Measurements from ENCODE around the gene SYT11.

DNA sequence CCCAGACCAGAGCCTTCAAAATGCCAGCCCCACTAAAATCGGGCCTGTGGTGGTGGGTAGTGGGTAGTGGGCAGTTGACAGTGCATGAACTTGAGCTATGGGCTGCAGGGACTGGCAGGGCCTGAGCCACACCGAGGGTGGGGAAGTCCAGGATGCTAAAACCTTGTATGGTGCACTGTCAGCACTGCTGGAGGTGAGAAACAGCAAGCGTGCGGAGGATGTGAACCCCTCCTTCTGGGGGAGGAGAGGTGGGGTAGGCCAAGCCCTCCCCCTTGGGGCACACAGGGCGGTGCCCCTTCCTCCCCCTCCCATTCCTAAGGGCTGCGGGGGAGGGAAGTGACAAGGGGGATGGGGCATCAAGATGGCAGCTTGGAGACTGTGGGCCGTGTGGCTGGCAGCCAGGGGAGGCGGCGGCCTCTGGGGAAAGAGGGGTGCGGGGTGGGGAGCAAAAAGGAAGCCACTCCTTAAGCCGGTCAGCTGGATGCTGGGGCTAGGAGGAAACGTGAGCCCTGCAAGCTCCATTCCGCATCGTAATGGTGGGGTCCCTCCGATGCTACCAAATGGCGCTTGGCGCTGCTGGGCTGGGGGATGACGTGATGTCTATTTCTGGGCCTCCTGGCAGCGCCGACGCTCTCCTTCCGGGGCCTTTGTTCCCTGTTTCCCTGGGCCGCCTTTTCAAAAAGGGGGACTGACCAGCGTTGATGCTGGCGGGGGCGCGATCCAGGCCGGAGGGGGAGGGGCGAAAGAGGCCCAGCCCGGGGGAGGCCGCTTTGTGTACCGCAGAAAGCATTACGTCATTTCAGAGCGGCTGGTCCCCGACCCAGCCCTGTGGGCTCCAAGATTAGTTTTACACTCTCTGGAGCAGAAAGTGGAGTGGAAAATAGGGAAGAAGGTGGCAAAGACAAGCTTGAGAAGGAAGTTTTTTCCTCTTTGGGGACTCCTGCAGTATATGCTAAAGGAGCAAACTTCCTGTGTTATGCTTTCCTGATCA lies 809 bp downstream of the SYT11 start:
- TF ChIP-seq TBP (IDR thresholded peaks at IDR 0.05; ENCODE audit: low read depth, low read length) (no peak), POLR2A (IDR thresholded peaks at IDR 0.05; ENCODE audit: control extremely low read depth in 1 of 2, low read depth in 2 of 2, low read length in 2 of 2) (peak; percentile 61 to 84), RXRA (IDR thresholded peaks at IDR 0.05; ENCODE audit: insufficient read depth, low read depth, low read length) (no peak), TAF1 (IDR thresholded peaks at IDR 0.05; ENCODE audit: low read depth, low read length) (peak; percentile 81), SP1 (IDR thresholded peaks at IDR 0.05; ENCODE audit: low read depth, low read length) (peak; percentile 73; the same call in 1 of the 2 replicates), EZH2 (IDR thresholded peaks at IDR 0.05; ENCODE audit: low read depth, low read length, severe bottlenecking) (no peak), POLR2AphosphoS5 (IDR thresholded peaks at IDR 0.05; ENCODE audit: low read depth, low read length) (peak; percentile 72; the same call in 1 of the 2 replicates), SIN3A (conservative IDR thresholded peaks at IDR 0.05 in 1 of 2, IDR thresholded peaks at IDR 0.05 in 1 of 2; ENCODE audit: low read depth in 1 of 2, low read length in 2 of 2) (0 out of 4 replicates have a peak, but pooled peaks of 1 of the 2 experiments have one; percentile 20), RAD21 (IDR thresholded peaks at IDR 0.05 in 1 of 2, conservative IDR thresholded peaks at IDR 0.05 in 1 of 2; ENCODE audit: low read depth in 2 of 2, low read length in 2 of 2) (no peak)
- TF ChIP-seq, protein P1, sequence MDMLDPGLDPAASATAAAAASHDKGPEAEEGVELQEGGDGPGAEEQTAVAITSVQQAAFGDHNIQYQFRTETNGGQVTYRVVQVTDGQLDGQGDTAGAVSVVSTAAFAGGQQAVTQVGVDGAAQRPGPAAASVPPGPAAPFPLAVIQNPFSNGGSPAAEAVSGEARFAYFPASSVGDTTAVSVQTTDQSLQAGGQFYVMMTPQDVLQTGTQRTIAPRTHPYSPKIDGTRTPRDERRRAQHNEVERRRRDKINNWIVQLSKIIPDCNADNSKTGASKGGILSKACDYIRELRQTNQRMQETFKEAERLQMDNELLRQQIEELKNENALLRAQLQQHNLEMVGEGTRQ (IDR thresholded peaks at IDR 0.05; ENCODE audit: low read length) = 0 out of 2 replicates have a peak, but pooled peaks have one; percentile 11
- TF ChIP-seq, protein P2, sequence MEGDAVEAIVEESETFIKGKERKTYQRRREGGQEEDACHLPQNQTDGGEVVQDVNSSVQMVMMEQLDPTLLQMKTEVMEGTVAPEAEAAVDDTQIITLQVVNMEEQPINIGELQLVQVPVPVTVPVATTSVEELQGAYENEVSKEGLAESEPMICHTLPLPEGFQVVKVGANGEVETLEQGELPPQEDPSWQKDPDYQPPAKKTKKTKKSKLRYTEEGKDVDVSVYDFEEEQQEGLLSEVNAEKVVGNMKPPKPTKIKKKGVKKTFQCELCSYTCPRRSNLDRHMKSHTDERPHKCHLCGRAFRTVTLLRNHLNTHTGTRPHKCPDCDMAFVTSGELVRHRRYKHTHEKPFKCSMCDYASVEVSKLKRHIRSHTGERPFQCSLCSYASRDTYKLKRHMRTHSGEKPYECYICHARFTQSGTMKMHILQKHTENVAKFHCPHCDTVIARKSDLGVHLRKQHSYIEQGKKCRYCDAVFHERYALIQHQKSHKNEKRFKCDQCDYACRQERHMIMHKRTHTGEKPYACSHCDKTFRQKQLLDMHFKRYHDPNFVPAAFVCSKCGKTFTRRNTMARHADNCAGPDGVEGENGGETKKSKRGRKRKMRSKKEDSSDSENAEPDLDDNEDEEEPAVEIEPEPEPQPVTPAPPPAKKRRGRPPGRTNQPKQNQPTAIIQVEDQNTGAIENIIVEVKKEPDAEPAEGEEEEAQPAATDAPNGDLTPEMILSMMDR (IDR thresholded peaks at IDR 0.05; ENCODE audit: control extremely low read depth in 1 of 3, insufficient read depth in 1 of 3, low read depth in 1 of 3, low read length in 3 of 3) = no peak
- TF ChIP-seq, protein P3, sequence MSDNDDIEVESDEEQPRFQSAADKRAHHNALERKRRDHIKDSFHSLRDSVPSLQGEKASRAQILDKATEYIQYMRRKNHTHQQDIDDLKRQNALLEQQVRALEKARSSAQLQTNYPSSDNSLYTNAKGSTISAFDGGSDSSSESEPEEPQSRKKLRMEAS (IDR thresholded peaks at IDR 0.05) = peak; percentile 30; the same call in 1 of the 2 replicates
